B cell (primary cell): ENCODE measurements around the gene PLCB1. TPM values are rescaled to one million over a fixed set of nuclear protein-coding genes. Genes with fewer than 3 reads are reported as not detected.

ENCODE experiments used
- ATAC-seq: fragments of 200-7000 bp; cut with Tn5 transposase; one replicate; pipeline ENCODE4 v1.10.0; 2021; ENCODE audit warnings: low read depth, mild to moderate bottlenecking, moderate number of reproducible peaks, moderate library complexity
- CTCF ChIA-PET: fragments of 350-600 bp; sonication (Branson Sonifier 250); formaldehyde crosslinking; loops from one replicate; lab custom pipeline; 2021; ENCODE audit warnings: antibody characterized with exemption, inconsistent platforms; lab: Charles Lee
- POLR2A ChIA-PET: fragments of 350-600 bp; sonication (Branson Sonifier 250); formaldehyde crosslinking; loops from one replicate; lab custom pipeline; 2021; ENCODE audit warnings: antibody characterized with exemption; lab: Charles Lee
- DNase-seq: peaks from one replicate; pipeline ENCODE4 v3.0.0; 2013
- H2AFZ ChIP-seq: 2 replicates; pipeline ENCODE4 v1.6.1; 2012; ENCODE audit warnings: mild to moderate bottlenecking, low read depth, low read length; ENCODE audit not compliant: insufficient read depth, poor library complexity, severe bottlenecking
- H3K27ac ChIP-seq, 2 donors: 1 replicate in 1 of 2; 2 replicates in 1 of 2; pipeline ENCODE4 v1.5.1; 2012 to 2013; ENCODE audit warnings: low read length in 2 of 2, mild to moderate bottlenecking in 2 of 2, moderate library complexity in 1 of 2
- H3K27me3 ChIP-seq, 4 experiments: fragments of 200-600 bp in 1 of 4; sonication (generic) in 1 of 4; replicated peaks in 1 of 4; 1 replicate in 2 of 4; 2 replicates in 2 of 4; pipeline versions ENCODE4 v1.6.1 to v1.7.0; 2013 to 2016; ENCODE audit warnings: low read length in 3 of 4, mild to moderate bottlenecking in 2 of 4, mixed read lengths in 1 of 4, moderate library complexity in 1 of 4; ENCODE audit not compliant: insufficient read depth in 4 of 4, control insufficient read depth in 3 of 4; ENCODE audit errors: control extremely low read depth in 1 of 4
- H3K36me3 ChIP-seq, 2 experiments: replicated peaks in 1 of 2; 1 replicate in 1 of 2; 2 replicates in 1 of 2; pipeline versions ENCODE4 v1.6.1 to v1.7.1; 2013; ENCODE audit warnings: low read length in 1 of 2; ENCODE audit not compliant: insufficient read depth in 2 of 2, control insufficient read depth in 1 of 2; ENCODE audit errors: control extremely low read depth in 1 of 2, extremely low read depth in 1 of 2
- H3K4me1 ChIP-seq, 2 donors: fragments of 200-600 bp in 1 of 2; sonication (generic) in 1 of 2; 1 replicate in 1 of 2; 2 replicates in 1 of 2; pipeline versions ENCODE4 v1.5.1 to v1.6.1; 2013 to 2017; ENCODE audit warnings: low read length in 2 of 2; ENCODE audit not compliant: control insufficient read depth in 2 of 2, insufficient read depth in 2 of 2
- H3K4me2 ChIP-seq: replicated peaks from 2 replicates; pipeline ENCODE3; 2012; ENCODE audit warnings: mild to moderate bottlenecking, low read depth, low read length; ENCODE audit not compliant: poor library complexity, severe bottlenecking
- H3K4me3 ChIP-seq, 5 experiments: fragments of 200-600 bp in 1 of 5; sonication (generic) in 1 of 5; 1 replicate in 3 of 5; 2 replicates in 2 of 5; pipeline versions ENCODE4 v1.5.1 to v1.7.0; 2011 to 2016; ENCODE audit warnings: low read length in 4 of 5, mild to moderate bottlenecking in 4 of 5, low read depth in 2 of 5, control low read depth in 1 of 5, moderate library complexity in 1 of 5; ENCODE audit not compliant: insufficient read depth in 1 of 5; ENCODE audit errors: control extremely low read depth in 1 of 5, extremely low read depth in 1 of 5
- H3K79me2 ChIP-seq: fragments of 200-600 bp; sonication (generic); one replicate; pipeline ENCODE4 v1.6.0; 2016; ENCODE audit warnings: low read length; ENCODE audit not compliant: control insufficient read depth, insufficient read depth
- H3K9ac ChIP-seq: fragments of 200-600 bp; sonication (generic); 2 replicates; pipeline ENCODE4 v1.6.1; 2017; ENCODE audit warnings: mild to moderate bottlenecking, low read length, moderate library complexity
- H3K9me3 ChIP-seq, 3 donors: one replicate each; pipeline versions ENCODE4 v1.6.1 to v1.7.1; 2013; ENCODE audit warnings: low read length in 2 of 3; ENCODE audit not compliant: control insufficient read depth in 2 of 3, insufficient read depth in 1 of 3; ENCODE audit errors: control extremely low read depth in 1 of 3
- H4K20me1 ChIP-seq: 2 replicates; pipeline ENCODE4 v1.6.0; 2012; ENCODE audit warnings: mild to moderate bottlenecking, low read length; ENCODE audit not compliant: insufficient read depth, control insufficient read depth, poor library complexity, severe bottlenecking
- H3K27ac Mint-ChIP-seq: one replicate; pipeline ENCODE4 v1.8.0; 2021; ENCODE audit warnings: mixed read lengths
- H3K27me3 Mint-ChIP-seq: one replicate; pipeline ENCODE4 v1.8.0; 2021; ENCODE audit warnings: mixed read lengths
- H3K4me1 Mint-ChIP-seq: one replicate; pipeline ENCODE4 v1.8.0; 2021; ENCODE audit warnings: mixed read lengths
- H3K4me3 Mint-ChIP-seq: one replicate; pipeline ENCODE4 v1.8.0; 2021; ENCODE audit warnings: mixed read lengths
- H3K9me3 Mint-ChIP-seq: one replicate; pipeline ENCODE4 v1.8.0; 2022; ENCODE audit warnings: mixed read lengths; ENCODE audit not compliant: insufficient read depth
- CTCF ChIP-seq: fragments of 200-600 bp; IDR thresholded peaks from one replicate; pipeline ENCODE4 v1.8.0; 2022; ENCODE audit warnings: antibody characterized with exemption, mild to moderate bottlenecking
- EZH2 ChIP-seq: IDR thresholded peaks from 2 replicates; pipeline ENCODE4 v1.6.1; 2012; ENCODE audit warnings: borderline replicate concordance, low read depth, mild to moderate bottlenecking, moderate library complexity, low read length; ENCODE audit not compliant: insufficient read depth, poor library complexity, severe bottlenecking
- WGBS: methylation state at CpG from one replicate; pipeline ENCODE4 v1.1.5; 2013; ENCODE audit warnings: missing lambda C conversion rate; ENCODE audit not compliant: insufficient coverage; 5-methylcytosine and 5-hydroxymethylcytosine counted together
- intact Hi-C: fragments of 100-400 bp; cut with micrococcal nuclease; formaldehyde crosslinking; loops from one replicate; pipeline ENCODE4 v1.10.0; 2022
- polyA plus RNA-seq: library from polyadenylated mRNA; depleted of rRNA; stranded (reverse); fragments of >200 nt; gene quantifications from 2 replicates; pipeline ENCODE4 v1.2.3, GENCODE V29; 2012
- total RNA-seq, 2 donors: library from RNA; stranded (reverse); fragments of 120-200 nt in 1 of 2; gene quantifications; 1 replicate in 1 of 2; 2 replicates in 1 of 2; pipeline versions ENCODE4 v1.2.3 to v1.2.4, GENCODE V29; 2013 to 2022

The PLCB1 gene
- total and polyA plus RNA-seq, 2 donors (not counting 1 experiment from before 2014, with no cell fraction given) = 0.18 to 0.47 TPM

GRCh38 chr20:8326899-8327298 lies 194.8 kb downstream of the PLCB1 start:
- POLR2A ChIA-PET = no interaction called here
- no peaks in the 10 kb centered on the region for H4K20me1 ChIP-seq
- no peak overlapping the region for H3K27ac ChIP-seq
- no peak overlapping the region for H3K4me3 ChIP-seq
- ATAC-seq (no peak), DNase-seq (no peak)
- Mint-ChIP-seq H3K27ac (no peak overlapping the region), H3K4me3 (no peak overlapping the region), H3K27me3 (no peaks in the 10 kb centered on the region), H3K4me1 (no peaks in the 10 kb centered on the region), H3K9me3 (no peaks in the 10 kb centered on the region)
- WGBS = 100% methylated on average over 1 of the region's 5 CpGs
- intact Hi-C loops = no loop called here
- no peaks in the 10 kb centered on the region for H3K27me3 ChIP-seq
- H3K4me2 ChIP-seq = no peak overlapping the region
- TF ChIP-seq CTCF (no peak), EZH2 (no peak)
- H3K9me3 ChIP-seq = no peaks in the 10 kb centered on the region
- H3K9ac ChIP-seq = no peak overlapping the region
- no peaks in the 10 kb centered on the region for H3K4me1 ChIP-seq
- no peaks in the 10 kb centered on the region for H3K36me3 ChIP-seq
- CTCF ChIA-PET = no interaction called here
- H2AFZ ChIP-seq = no peak overlapping the region
- H3K79me2 ChIP-seq = no peaks in the 10 kb centered on the region

- WGBS = no CpG with 5 or more reads among the region's 1 CpG
- no peak overlapping the region for H3K4me3 Mint-ChIP-seq
Measured at GRCh38 chr20:8328189-8328588, 196.1 kb downstream of the PLCB1 start.

More at GRCh38 chr20:8328189-8328588, 196.1 kb downstream of the PLCB1 start:
- Histone ChIP-seq H3K4me3 (no peak overlapping the region), H3K27ac (no peak overlapping the region), H3K9me3 (no peaks in the 10 kb centered on the region), H3K9ac (no peak overlapping the region), H3K4me2 (no peak overlapping the region), H2AFZ (no peak overlapping the region), H3K79me2 (no peaks in the 10 kb centered on the region), H3K4me1 (no peaks in the 10 kb centered on the region), H3K36me3 (no peaks in the 10 kb centered on the region), H4K20me1 (no peaks in the 10 kb centered on the region), H3K27me3 (no peaks in the 10 kb centered on the region)
- Mint-ChIP-seq H3K4me1 (no peaks in the 10 kb centered on the region), H3K9me3 (no peaks in the 10 kb centered on the region), H3K27ac (no peak overlapping the region), H3K27me3 (no peaks in the 10 kb centered on the region)
- DNase-seq (no peak), ATAC-seq (no peak)
- no peak for TF ChIP-seq EZH2
- intact Hi-C loops = no loop called here
- ChIA-PET CTCF (no interaction called here), POLR2A (no interaction called here)
